Muscle layer of colon (tissue), 2 donors: ENCODE data around the gene RARRES2.
"Not testable (repeated sequence)": the region's sequence is repeated elsewhere in the genome, so short reads cannot be mapped to it uniquely, and the experiment has no call there.

ENCODE experiments used
- H3K27ac ChIP-seq: one replicate; pipeline ENCODE4 v1.7.0; 2013; ENCODE audit warnings: low read depth, mild to moderate bottlenecking, low read length, moderate library complexity
- H3K27me3 ChIP-seq, 2 donors: one replicate each; pipeline ENCODE4 v1.7.0; 2013; ENCODE audit warnings: low read length in 2 of 2, mild to moderate bottlenecking in 2 of 2; ENCODE audit not compliant: insufficient read depth in 2 of 2, control insufficient read depth in 1 of 2
- H3K36me3 ChIP-seq: one replicate; pipeline ENCODE4 v1.7.0; 2013; ENCODE audit warnings: mild to moderate bottlenecking, low read length; ENCODE audit not compliant: insufficient read depth
- H3K4me1 ChIP-seq: one replicate; pipeline ENCODE4 v1.7.0; 2013; ENCODE audit warnings: mild to moderate bottlenecking, low read length; ENCODE audit not compliant: insufficient read depth
- H3K4me3 ChIP-seq, 2 donors: one replicate each; pipeline ENCODE4 v1.7.0; 2013; ENCODE audit warnings: low read length in 2 of 2, low read depth in 1 of 2, mild to moderate bottlenecking in 1 of 2, moderate library complexity in 1 of 2
- H3K9ac ChIP-seq: one replicate; pipeline ENCODE4 v1.7.0; 2013; ENCODE audit warnings: low read length
- H3K9me3 ChIP-seq: one replicate; pipeline ENCODE4 v1.7.0; 2013; ENCODE audit warnings: mild to moderate bottlenecking, low read length
- donor health status: abdominal sarcoma.
- donor health status: Adenocarcinoma of cecum.

Gene RARRES2

DNA sequence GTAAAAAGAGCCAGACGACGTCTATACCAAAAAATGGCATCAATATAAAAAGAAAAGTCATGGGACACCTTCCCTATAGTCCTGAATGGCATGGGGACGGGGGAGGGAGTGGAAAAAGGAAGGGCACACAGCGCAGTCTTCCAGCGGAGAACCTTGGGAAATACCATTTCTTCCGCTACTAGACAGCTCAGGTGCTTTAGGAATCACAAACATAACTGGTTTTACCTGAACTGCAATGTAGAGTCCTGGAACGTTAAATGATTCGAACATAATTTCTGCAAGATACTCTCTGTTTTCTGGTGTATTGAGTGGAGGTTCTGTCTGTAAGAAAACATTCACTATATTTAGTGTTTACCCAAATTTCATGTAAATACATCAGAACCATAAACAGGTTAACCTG, 46.4 kb downstream of the RARRES2 start:
- not testable (repeated sequence) for H3K9me3 ChIP-seq, H3K27ac ChIP-seq, H3K27me3 ChIP-seq, H3K4me3 ChIP-seq, H3K9ac ChIP-seq, H3K4me1 ChIP-seq, H3K36me3 ChIP-seq

DNA sequence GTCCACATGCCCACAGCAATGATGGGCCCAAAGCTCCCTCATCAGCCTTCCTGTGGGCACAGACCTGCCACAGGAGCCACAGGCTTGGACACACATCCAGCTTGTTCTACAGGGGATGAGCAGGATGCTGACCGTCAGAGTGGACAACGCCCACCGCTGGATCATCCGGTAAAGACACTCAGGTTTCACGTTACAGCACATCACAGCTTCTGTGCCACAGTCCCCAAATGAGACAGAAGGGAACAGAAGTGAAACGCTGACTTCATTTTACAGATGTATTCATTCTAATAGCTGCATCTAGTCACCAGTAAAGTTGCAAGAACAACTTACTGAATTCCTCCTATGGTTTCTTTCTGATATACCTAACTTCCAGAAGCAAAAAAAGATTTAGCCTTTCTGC, 51.1 kb downstream of the RARRES2 start:
- not testable (repeated sequence) for H3K27me3 ChIP-seq, H3K4me1 ChIP-seq, H3K9ac ChIP-seq, H3K27ac ChIP-seq, H3K9me3 ChIP-seq, H3K4me3 ChIP-seq, H3K36me3 ChIP-seq

DNA sequence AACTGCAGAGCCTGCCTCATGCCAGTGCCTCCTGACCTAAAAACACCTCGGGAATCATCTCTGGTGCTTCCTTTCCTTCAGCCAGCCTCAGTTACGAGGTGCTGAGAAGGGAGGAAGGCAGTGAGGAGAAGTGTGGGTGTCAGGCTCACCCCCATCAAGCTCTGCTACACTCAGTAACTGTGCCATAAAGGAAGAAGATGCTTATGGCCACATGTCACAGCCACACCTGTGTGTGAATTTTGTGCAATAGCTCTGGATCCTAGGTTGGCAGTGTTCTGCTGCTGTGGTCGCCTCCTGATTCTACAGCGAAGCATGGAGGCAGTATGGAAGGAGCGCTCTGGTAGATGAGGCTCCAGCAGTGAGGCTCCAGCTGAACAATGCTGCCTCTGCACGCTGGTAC, 52.6 kb downstream of the RARRES2 start:
- H3K4me3 ChIP-seq, H3K4me1 ChIP-seq, H3K36me3 ChIP-seq, H3K9me3 ChIP-seq, H3K9ac ChIP-seq, H3K27me3 ChIP-seq, H3K27ac ChIP-seq: not testable (repeated sequence)
